H1 (cell line): ENCODE results near the gene SLC6A6. TPM values are rescaled to one million over a fixed set of nuclear protein-coding genes. Genes with fewer than 3 reads are reported as not detected.

Experiments
- CTCF ChIA-PET: fragments of 300-600 bp; sonication (Branson Sonifier 250); formaldehyde crosslinking; loops from one replicate; lab custom pipeline; 2021; ENCODE audit not compliant: partially characterized antibody; lab: Charles Lee
- POLR2A ChIA-PET: fragments of 300-600 bp; sonication (Branson Sonifier 250); formaldehyde crosslinking; loops from one replicate; lab custom pipeline; 2021; ENCODE audit warnings: inconsistent platforms; ENCODE audit not compliant: partially characterized antibody; lab: Charles Lee
- DNase-seq, 2 experiments: peaks; one replicate each; pipeline versions ENCODE4 v3.0.0 to v3.0.0-alpha.2; 2010 to 2022; ENCODE audit warnings: low spot score in 2 of 2, low read depth in 1 of 2, mixed read lengths in 1 of 2
- FAIRE-seq: peaks from 2 replicates; lab custom pipeline; 2011; peaks lifted over from hg19 to GRCh38; lab: Jason Lieb, UNC
- H2AFZ ChIP-seq: 2 replicates; pipeline ENCODE4 v1.8.1; 2012; ENCODE audit warnings: low read length, inconsistent platforms
- H2AK5ac ChIP-seq: 2 replicates; pipeline ENCODE4 v1.6.1; 2013; ENCODE audit warnings: low read depth, low read length
- H2BK120ac ChIP-seq: replicated peaks from 2 replicates; pipeline ENCODE3; 2013; ENCODE audit warnings: low read depth, low read length, inconsistent platforms
- H2BK12ac ChIP-seq: 2 replicates; pipeline ENCODE4 v1.6.1; 2013; ENCODE audit warnings: low read depth, low read length
- H2BK15ac ChIP-seq: 2 replicates; pipeline ENCODE4 v1.6.1; 2013; ENCODE audit warnings: low read length
- H2BK20ac ChIP-seq: 2 replicates; pipeline ENCODE4 v1.6.1; 2013; ENCODE audit warnings: low read length
- H2BK5ac ChIP-seq: 2 replicates; pipeline ENCODE4 v1.6.1; 2013; ENCODE audit warnings: low read depth, low read length
- H3K14ac ChIP-seq: 2 replicates; pipeline ENCODE4 v1.6.1; 2013; ENCODE audit warnings: inconsistent platforms; ENCODE audit not compliant: insufficient read length
- H3K18ac ChIP-seq: 2 replicates; pipeline ENCODE4 v1.6.1; 2013; ENCODE audit warnings: low read length; ENCODE audit errors: extremely low read depth
- H3K23ac ChIP-seq: 2 replicates; pipeline ENCODE4 v1.6.1; 2013; ENCODE audit warnings: inconsistent platforms; ENCODE audit not compliant: insufficient read length
- H3K23me2 ChIP-seq: 2 replicates; pipeline ENCODE4 v1.6.1; 2013; ENCODE audit warnings: low read depth, low read length
- H3K27ac ChIP-seq: 2 replicates; pipeline ENCODE4 v1.6.1; 2011; ENCODE audit warnings: low read depth, low read length, inconsistent platforms
- H3K27me3 ChIP-seq, 4 experiments: replicated peaks in 1 of 4; 1 replicate in 1 of 4; 2 replicates in 3 of 4; pipeline versions ENCODE4 v1.6.1 to v1.8.1; 2011 to 2013; ENCODE audit warnings: low read length in 3 of 4, mild to moderate bottlenecking in 3 of 4, inconsistent platforms in 2 of 4, mixed read lengths in 2 of 4, moderate library complexity in 1 of 4; ENCODE audit not compliant: control insufficient read depth in 3 of 4, insufficient read depth in 3 of 4; ENCODE audit errors: extremely low read depth in 1 of 4
- H3K36me3 ChIP-seq, 4 experiments: 2 replicates each; pipeline versions ENCODE4 v1.6.1 to v1.8.1; 2011 to 2013; ENCODE audit warnings: mild to moderate bottlenecking in 4 of 4, low read length in 3 of 4, moderate library complexity in 2 of 4, control low read depth in 1 of 4, inconsistent platforms in 1 of 4; ENCODE audit not compliant: insufficient read depth in 4 of 4, control insufficient read depth in 2 of 4
- H3K4ac ChIP-seq: replicated peaks from 2 replicates; pipeline ENCODE3; 2013; ENCODE audit warnings: low read length, low read depth, mixed read lengths, inconsistent platforms; ENCODE audit not compliant: insufficient read length
- H3K4me1 ChIP-seq, 4 experiments: replicated peaks in 1 of 4; 1 replicate in 1 of 4; 2 replicates in 3 of 4; pipeline versions ENCODE4 v1.6.1 to v1.8.1; 2011 to 2013; ENCODE audit warnings: low read length in 3 of 4, inconsistent platforms in 2 of 4, mixed read lengths in 1 of 4; ENCODE audit not compliant: insufficient read depth in 4 of 4, control insufficient read depth in 3 of 4
- H3K4me2 ChIP-seq, 2 experiments: 2 replicates each; pipeline versions ENCODE4 v1.6.1 to v1.8.1; 2011 to 2013; ENCODE audit warnings: low read depth in 2 of 2, low read length in 2 of 2, control low read depth in 1 of 2, inconsistent platforms in 1 of 2, mild to moderate bottlenecking in 1 of 2; ENCODE audit not compliant: insufficient read depth in 1 of 2
- H3K4me3 ChIP-seq, 4 experiments: fragments of 200-600, 300-600 bp in 1 of 4; sonication (generic), shearing (Covaris generic), sonication (Bioruptor Twin) in 1 of 4; 2 replicates each; pipeline versions ENCODE4 v1.5.1 to v1.8.1; 2011 to 2016; ENCODE audit warnings: low read length in 4 of 4, low read depth in 3 of 4, control low read depth in 2 of 4, inconsistent platforms in 2 of 4, mild to moderate bottlenecking in 2 of 4, mixed read lengths in 1 of 4, moderate library complexity in 1 of 4; ENCODE audit not compliant: insufficient read depth in 2 of 4; ENCODE audit errors: extremely low read depth in 1 of 4
- H3K56ac ChIP-seq: replicated peaks from 2 replicates; pipeline ENCODE3; 2013; ENCODE audit warnings: low read depth, mild to moderate bottlenecking, mixed read lengths, low read length, inconsistent platforms; ENCODE audit not compliant: insufficient read length
- H3K79me1 ChIP-seq: 2 replicates; pipeline ENCODE4 v1.6.1; 2013; ENCODE audit warnings: low read depth, low read length, control low read depth
- H3K79me2 ChIP-seq, 2 experiments: 2 replicates each; pipeline versions ENCODE4 v1.6.1 to v1.8.1; 2012 to 2013; ENCODE audit warnings: low read length in 2 of 2, mild to moderate bottlenecking in 2 of 2, inconsistent platforms in 1 of 2; ENCODE audit not compliant: insufficient read depth in 2 of 2, control insufficient read depth in 1 of 2
- H3K9ac ChIP-seq, 4 experiments: replicated peaks in 1 of 4; 1 replicate in 1 of 4; 2 replicates in 3 of 4; pipeline versions ENCODE4 v1.6.1 to v1.8.1; 2011 to 2013; ENCODE audit warnings: low read depth in 3 of 4, low read length in 3 of 4, control low read depth in 2 of 4, mild to moderate bottlenecking in 2 of 4, moderate library complexity in 2 of 4, inconsistent platforms in 1 of 4; ENCODE audit errors: extremely low read depth in 1 of 4
- H3K9me3 ChIP-seq, 2 experiments: 2 replicates each; pipeline versions ENCODE4 v1.6.1 to v1.8.1; 2012 to 2013; ENCODE audit warnings: mild to moderate bottlenecking in 2 of 2, moderate library complexity in 2 of 2, control low read depth in 1 of 2, inconsistent platforms in 1 of 2, low read depth in 1 of 2, low read length in 1 of 2, mixed read lengths in 1 of 2; ENCODE audit not compliant: insufficient read depth in 2 of 2
- H4K20me1 ChIP-seq, 2 experiments: replicated peaks in 1 of 2; 2 replicates each; pipeline versions ENCODE3 to v1.8.1; 2011 to 2013; ENCODE audit warnings: inconsistent platforms in 2 of 2, low read length in 2 of 2, mild to moderate bottlenecking in 1 of 2; ENCODE audit not compliant: insufficient read depth in 2 of 2, control insufficient read depth in 1 of 2
- H4K5ac ChIP-seq: 2 replicates; pipeline ENCODE4 v1.6.1; 2013; ENCODE audit warnings: low read length, low read depth, mixed read lengths, inconsistent platforms; ENCODE audit not compliant: insufficient read length
- H4K8ac ChIP-seq: 2 replicates; pipeline ENCODE4 v1.8.0; 2013; ENCODE audit warnings: mild to moderate bottlenecking, moderate library complexity, low read length, inconsistent platforms; ENCODE audit not compliant: insufficient read depth; ENCODE audit errors: extremely low read depth
- H4K91ac ChIP-seq: replicated peaks from 2 replicates; pipeline ENCODE3; 2013; ENCODE audit warnings: low read length, mixed read lengths, inconsistent platforms; ENCODE audit not compliant: insufficient read length
- BRCA1 ChIP-seq: IDR thresholded peaks from 2 replicates; pipeline ENCODE4 v1.6.1; 2012; ENCODE audit warnings: low read depth, low read length, improper control_type of control experiment
- CBX5 ChIP-seq: fragments of 300-800, 300-1000 bp; sonication (generic); IDR thresholded peaks from 2 replicates; pipeline ENCODE4 v1.7.1; 2016; ENCODE audit warnings: antibody characterized with exemption, low read length, low read depth
- EZH2 ChIP-seq: fragments of 200-600 bp; sonication (generic); IDR thresholded peaks from 2 replicates; pipeline ENCODE4 v1.7.1; 2012; ENCODE audit warnings: low read depth, mild to moderate bottlenecking, moderate library complexity, low read length, inconsistent platforms; ENCODE audit not compliant: severe bottlenecking
- GTF2F1 ChIP-seq: IDR thresholded peaks from 2 replicates; pipeline ENCODE4 v1.6.1; 2012; ENCODE audit warnings: low read depth, low read length, improper control_type of control experiment, borderline replicate concordance
- POU5F1 ChIP-seq: IDR thresholded peaks from 2 replicates; pipeline ENCODE4 v1.6.1; 2011; ENCODE audit warnings: low read depth, mild to moderate bottlenecking, low read length, moderate library complexity
- SIN3A ChIP-seq, 2 experiments: IDR thresholded peaks in 1 of 2; conservative IDR thresholded peaks in 1 of 2; 2 replicates each; pipeline ENCODE4 v1.6.1; 2011 to 2012; ENCODE audit warnings: low read length in 2 of 2, improper control_type of control experiment in 1 of 2, low read depth in 1 of 2, mild to moderate bottlenecking in 1 of 2
- SP1 ChIP-seq: IDR thresholded peaks from 2 replicates; pipeline ENCODE4 v1.6.1; 2011; ENCODE audit warnings: low read depth, low read length
- SP4 ChIP-seq: IDR thresholded peaks from 2 replicates; pipeline ENCODE4 v1.6.1; 2012; ENCODE audit warnings: low read length, inconsistent platforms
- TAF7 ChIP-seq: optimal IDR thresholded peaks from 2 replicates; pipeline ENCODE3; 2011; ENCODE audit warnings: low read depth, mild to moderate bottlenecking, inconsistent platforms, low read length, moderate library complexity, borderline replicate concordance
- TBP ChIP-seq: IDR thresholded peaks from 2 replicates; pipeline ENCODE4 v1.6.1; 2011; ENCODE audit warnings: low read depth, low read length, improper control_type of control experiment
- WGBS, 2 experiments: shearing (Covaris generic) in 1 of 2; methylation state at CpG; one replicate each; pipeline versions ENCODE4 v1.1.6 to v1.1.7; 2013 to 2015; ENCODE audit warnings: low lambda C conversion rate in 2 of 2, mixed read lengths in 2 of 2, inconsistent platforms in 1 of 2, low coverage in 1 of 2, missing lambda C conversion rate in 1 of 2; ENCODE audit not compliant: insufficient replicate concordance in 2 of 2, insufficient coverage in 1 of 2, insufficient read length in 1 of 2; ENCODE audit errors: extremely low coverage in 1 of 2, missing lambda C conversion rate in 1 of 2; 5-methylcytosine and 5-hydroxymethylcytosine counted together
- polyA plus RNA-seq, 7 experiments: library from polyadenylated mRNA; depleted of rRNA in 3 of 7; stranded (reverse) in 5 of 7; unstranded in 2 of 7; fragments of >200 nt in 5 of 7; fragments of 200-250 nt in 2 of 7; gene quantifications; 1 replicate in 5 of 7; 2 replicates in 1 of 7; 4 replicates in 1 of 7; pipeline versions ENCODE4 v1.2.1 to v1.2.3, GENCODE V29; 2011 to 2013; ENCODE audit warnings: missing spikeins in 2 of 7, mixed read lengths in 2 of 7
- total RNA-seq: library from RNA; stranded (reverse); fragmentation: NEBNext Ultra II Directional; extraction: Animal tissue kit (Norgen Biotek cat#: 25700); gene quantifications from 2 replicates; pipeline ENCODE4 v1.2.1, GENCODE V29; 2021
- TF ChIP-seq, protein P1 (sequence below), 3 experiments: IDR thresholded peaks; 1 replicate in 2 of 3; 2 replicates in 1 of 3; pipeline versions ENCODE4 v1.5.1 to v1.6.1; 2011; ENCODE audit warnings: low read length in 3 of 3, mild to moderate bottlenecking in 3 of 3, inconsistent platforms in 2 of 3, low read depth in 1 of 3, moderate library complexity in 1 of 3; ENCODE audit not compliant: insufficient read depth in 1 of 3; ENCODE audit errors: control extremely low read depth in 1 of 3

The SLC6A6 gene
- total and polyA plus RNA-seq, 2 of the 8 experiments (the other 6 are each of a cell fraction or from before 2014, with no cell fraction given): 66.2 to 144 TPM

- POLR2A ChIA-PET: interaction anchor here (0.9 kb wide), 1 partner anchor 70 kb away, joined by 3 read pairs; no protein-coding TSS in a partner anchor
- TF ChIP-seq POU5F1: no peak
- TF ChIP-seq SP4: no peak
- no peak for TF ChIP-seq TAF7
- no peak for TF ChIP-seq CBX5
- TF ChIP-seq SP1: no peak
- no peak for TF ChIP-seq EZH2
- TF ChIP-seq TBP: no peak
- no peak for TF ChIP-seq BRCA1
- TF ChIP-seq GTF2F1: no peak
- no peak for TF ChIP-seq SIN3A (conservative IDR thresholded peaks at IDR 0.05 in 1 of 2, IDR thresholded peaks at IDR 0.05 in 1 of 2; ENCODE audit: low read depth in 1 of 2, low read length in 2 of 2)
- TF ChIP-seq, protein P1, sequence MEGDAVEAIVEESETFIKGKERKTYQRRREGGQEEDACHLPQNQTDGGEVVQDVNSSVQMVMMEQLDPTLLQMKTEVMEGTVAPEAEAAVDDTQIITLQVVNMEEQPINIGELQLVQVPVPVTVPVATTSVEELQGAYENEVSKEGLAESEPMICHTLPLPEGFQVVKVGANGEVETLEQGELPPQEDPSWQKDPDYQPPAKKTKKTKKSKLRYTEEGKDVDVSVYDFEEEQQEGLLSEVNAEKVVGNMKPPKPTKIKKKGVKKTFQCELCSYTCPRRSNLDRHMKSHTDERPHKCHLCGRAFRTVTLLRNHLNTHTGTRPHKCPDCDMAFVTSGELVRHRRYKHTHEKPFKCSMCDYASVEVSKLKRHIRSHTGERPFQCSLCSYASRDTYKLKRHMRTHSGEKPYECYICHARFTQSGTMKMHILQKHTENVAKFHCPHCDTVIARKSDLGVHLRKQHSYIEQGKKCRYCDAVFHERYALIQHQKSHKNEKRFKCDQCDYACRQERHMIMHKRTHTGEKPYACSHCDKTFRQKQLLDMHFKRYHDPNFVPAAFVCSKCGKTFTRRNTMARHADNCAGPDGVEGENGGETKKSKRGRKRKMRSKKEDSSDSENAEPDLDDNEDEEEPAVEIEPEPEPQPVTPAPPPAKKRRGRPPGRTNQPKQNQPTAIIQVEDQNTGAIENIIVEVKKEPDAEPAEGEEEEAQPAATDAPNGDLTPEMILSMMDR (IDR thresholded peaks at IDR 0.05; ENCODE audit: control extremely low read depth in 1 of 3, insufficient read depth in 1 of 3, low read depth in 1 of 3, low read length in 3 of 3): no peak
- H2AK5ac ChIP-seq: no peak overlapping the region
Measured at GRCh38 chr3:14464141-14464465, 61.7 kb downstream of the SLC6A6 start.

More at GRCh38 chr3:14464141-14464465, 61.7 kb downstream of the SLC6A6 start:
- Histone ChIP-seq H3K23me2 (no peaks in the 10 kb centered on the region), H2AFZ (no peak overlapping the region), H4K8ac (no peak overlapping the region), H3K79me2 (no peaks in the 10 kb centered on the region), H3K4me2 (no peak overlapping the region), H4K5ac (no peak overlapping the region), H3K79me1 (0 out of 2 replicates have a peak, but pooled peaks cover 5% of the 10 kb centered on the region), H2BK15ac (no peak overlapping the region), H2BK5ac (no peak overlapping the region), H3K27me3 (no peaks in the 10 kb centered on the region), H3K36me3 (peaks cover 19 to 40% (median 32%) of the 10 kb centered on the region in 4 experiments; a peak in 7 of 8 replicates), H2BK20ac (no peak overlapping the region), H2BK12ac (no peak overlapping the region), H3K14ac (no peak overlapping the region), H3K9ac (no peak overlapping the region), H3K4ac (no peak overlapping the region), H3K27ac (no peak overlapping the region), H3K56ac (no peak overlapping the region), H3K4me1 (peaks cover 0 to 5% (median 4%) of the 10 kb centered on the region in 4 experiments; a peak in 4 of 7 replicates), H3K9me3 (no peaks in the 10 kb centered on the region), H4K91ac (no peak overlapping the region), H3K23ac (no peak overlapping the region), H3K4me3 (no peak overlapping the region), H2BK120ac (no peak overlapping the region), H4K20me1 (peaks cover 4 to 17% of the 10 kb centered on the region in 2 experiments), H3K18ac (no peak overlapping the region)
- CTCF ChIA-PET: interaction anchor here (0.6 to 4.9 kb wide), 7 partner anchors 15 to 261 kb away, joined by 3 to 49 read pairs (median 4); no protein-coding TSS in a partner anchor
- WGBS, 2 experiments: 75% methylated on average over 5 of the region's 5 CpGs; no CpG with 5 or more reads in 1 of the 2 experiments
- no peak for DNase-seq
- FAIRE-seq: no peak
